ENCODE results near the gene R3HDM1. TPM values are rescaled to one million over a fixed set of nuclear protein-coding genes. Genes with fewer than 3 reads are reported as not detected.

R3HDM1 gene
- total RNA-seq, 4 donors from 2014 or later = 15.9 to 88.3 (median 25.0) TPM

GRCh38 chr2:135504811-135505210 is 26.5 kb upstream of the R3HDM1 start:
- Histone ChIP-seq H3K27ac (no peak overlapping the region), H3K4me3 (no peak overlapping the region), H3K27me3 (no peaks in the 10 kb centered on the region), H3K4me1 (no peaks in the 10 kb centered on the region), H3K9me3 (no peaks in the 10 kb centered on the region), H3K36me3 (no peaks in the 10 kb centered on the region)
- TF ChIP-seq CTCF (IDR thresholded peaks at IDR 0.05) (no peak), POLR2A (IDR thresholded peaks at IDR 0.05) (no peak)
- DNase-seq = no peak

GRCh38 chr2:135510577-135510976 is 20.7 kb upstream of the R3HDM1 start:
- no peaks in the 10 kb centered on the region for H3K27me3 ChIP-seq
- no peaks in the 10 kb centered on the region for H3K4me1 ChIP-seq
- no peak for DNase-seq
- peaks cover 0 to 12% (median 0%) of the 10 kb centered on the region in 4 donors for H3K9me3 ChIP-seq
- H3K27ac ChIP-seq = no peak overlapping the region
- H3K4me3 ChIP-seq = no peak overlapping the region
- TF ChIP-seq CTCF (IDR thresholded peaks at IDR 0.05) (no peak), POLR2A (IDR thresholded peaks at IDR 0.05) (no peak)
- H3K36me3 ChIP-seq = no peaks in the 10 kb centered on the region

GRCh38 chr2:135512099-135512498 is 19.2 kb upstream of the R3HDM1 start:
- Histone ChIP-seq H3K27ac (no peak overlapping the region), H3K4me1 (no peaks in the 10 kb centered on the region), H3K9me3 (peaks cover 0 to 12% (median 0%) of the 10 kb centered on the region in 4 donors), H3K27me3 (no peaks in the 10 kb centered on the region), H3K4me3 (no peak overlapping the region), H3K36me3 (no peaks in the 10 kb centered on the region)
- no peak for DNase-seq
- TF ChIP-seq CTCF (IDR thresholded peaks at IDR 0.05) (no peak), POLR2A (IDR thresholded peaks at IDR 0.05) (no peak)

- H3K9me3 ChIP-seq = no peaks in the 10 kb centered on the region
- no peak for DNase-seq
- TF ChIP-seq CTCF (IDR thresholded peaks at IDR 0.05) = no peak
- no peak for TF ChIP-seq POLR2A (IDR thresholded peaks at IDR 0.05)
- H3K4me1 ChIP-seq = peaks cover 0 to 8% (median 0%) of the 10 kb centered on the region in 4 donors
- H3K27me3 ChIP-seq = no peaks in the 10 kb centered on the region
- H3K4me3 ChIP-seq = no peak overlapping the region
- H3K27ac ChIP-seq = no peak overlapping the region
- H3K36me3 ChIP-seq = no peaks in the 10 kb centered on the region
Observed at GRCh38 chr2:135525786-135526185, 5.5 kb upstream of the R3HDM1 start.

GRCh38 chr2:135528006-135528405 is 3.3 kb upstream of the R3HDM1 start:
- Histone ChIP-seq H3K36me3 (no peaks in the 10 kb centered on the region), H3K4me3 (no peak overlapping the region), H3K9me3 (no peaks in the 10 kb centered on the region), H3K27me3 (no peaks in the 10 kb centered on the region), H3K4me1 (peaks cover 0 to 18% (median 0%) of the 10 kb centered on the region in 4 donors), H3K27ac (no peak overlapping the region)
- TF ChIP-seq CTCF (IDR thresholded peaks at IDR 0.05) = no peak
- no peak for TF ChIP-seq POLR2A (IDR thresholded peaks at IDR 0.05)
- DNase-seq = no peak
